ENCODE measurements around the gene LRRK1. TPM values are rescaled to one million over a fixed set of nuclear protein-coding genes. Genes with fewer than 3 reads are reported as not detected.

The LRRK1 gene
- total RNA-seq, 4 donors from 2014 or later = 9.4 to 35.5 (median 16.9) TPM

- no peak for DNase-seq (ENCODE audit: low spot score)
- no peak for TF ChIP-seq CTCF (IDR thresholded peaks at IDR 0.05)
- ATAC-seq (ENCODE audit: low FRiP score) = no peak
Measured at GRCh38 chr15:100966997-100967396, 47.8 kb downstream of the LRRK1 start.

DNA sequence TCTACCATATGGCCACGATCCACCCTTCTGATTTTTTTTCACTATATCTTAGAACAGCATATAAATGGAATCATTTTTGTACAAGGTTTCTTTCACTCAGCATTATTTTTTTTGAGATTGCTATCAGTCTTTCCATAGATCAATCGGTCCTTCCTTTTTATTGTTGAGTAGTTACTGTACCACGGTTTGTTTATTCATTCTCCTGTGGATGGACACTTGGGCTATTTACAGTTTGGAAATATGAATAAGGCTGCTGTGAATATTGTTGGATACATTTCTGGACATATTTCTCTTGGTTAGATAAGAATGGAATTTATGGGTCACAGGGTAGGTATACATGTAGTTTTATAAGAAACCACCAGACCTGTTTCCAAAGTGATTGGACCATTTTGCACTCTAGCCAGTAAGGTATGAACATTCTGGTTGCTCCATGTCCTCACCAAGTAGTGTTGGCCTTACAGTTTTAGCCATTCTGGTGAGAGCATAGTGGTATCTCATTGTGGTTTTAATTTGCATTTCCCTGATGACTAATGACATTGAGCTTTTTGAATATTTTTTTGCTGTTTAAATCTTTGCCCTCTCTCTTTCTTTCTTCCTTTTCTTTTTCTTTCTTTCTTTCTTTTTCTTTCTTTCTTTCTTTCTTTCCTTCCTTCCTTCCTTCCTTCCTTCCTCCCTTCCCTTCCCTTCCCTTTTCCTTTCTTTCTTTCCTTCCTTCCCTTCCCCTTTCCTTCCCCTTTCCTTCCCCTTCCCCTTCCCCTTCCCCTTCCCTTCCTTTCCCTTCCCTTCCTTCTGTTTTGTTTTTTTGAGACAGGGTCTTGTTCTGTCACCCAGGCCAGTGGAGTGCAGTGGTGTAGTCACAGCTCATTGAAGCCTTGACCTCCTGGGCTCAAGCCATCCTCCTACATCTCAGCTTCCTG, 49.2 kb downstream of the LRRK1 start:
- ATAC-seq (ENCODE audit: low FRiP score) = no peak
- no peak for DNase-seq (ENCODE audit: low spot score)
- TF ChIP-seq CTCF (IDR thresholded peaks at IDR 0.05) = no peak

DNA sequence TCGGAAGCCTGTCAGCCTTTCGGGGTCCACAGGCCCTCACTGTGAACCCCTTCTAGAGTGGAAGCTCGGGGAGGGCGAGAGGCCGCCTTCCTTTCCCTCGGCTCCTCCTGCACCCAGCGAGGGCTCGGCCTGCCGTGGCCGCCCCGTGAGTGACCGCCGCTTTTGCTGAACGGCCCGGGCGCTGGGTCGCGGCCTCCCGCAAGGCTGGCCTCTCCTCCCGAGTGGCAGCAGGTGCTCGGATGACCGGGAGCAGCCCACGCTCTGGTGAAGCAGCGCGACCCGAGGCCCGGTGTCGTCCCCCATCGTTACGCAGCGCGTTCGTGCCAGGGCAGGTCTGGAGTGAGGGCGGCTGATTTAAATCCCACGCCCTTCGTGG, 53.8 kb downstream of the LRRK1 start:
- no peak for ATAC-seq (ENCODE audit: low FRiP score)
- no peak for TF ChIP-seq CTCF (IDR thresholded peaks at IDR 0.05)

DNA sequence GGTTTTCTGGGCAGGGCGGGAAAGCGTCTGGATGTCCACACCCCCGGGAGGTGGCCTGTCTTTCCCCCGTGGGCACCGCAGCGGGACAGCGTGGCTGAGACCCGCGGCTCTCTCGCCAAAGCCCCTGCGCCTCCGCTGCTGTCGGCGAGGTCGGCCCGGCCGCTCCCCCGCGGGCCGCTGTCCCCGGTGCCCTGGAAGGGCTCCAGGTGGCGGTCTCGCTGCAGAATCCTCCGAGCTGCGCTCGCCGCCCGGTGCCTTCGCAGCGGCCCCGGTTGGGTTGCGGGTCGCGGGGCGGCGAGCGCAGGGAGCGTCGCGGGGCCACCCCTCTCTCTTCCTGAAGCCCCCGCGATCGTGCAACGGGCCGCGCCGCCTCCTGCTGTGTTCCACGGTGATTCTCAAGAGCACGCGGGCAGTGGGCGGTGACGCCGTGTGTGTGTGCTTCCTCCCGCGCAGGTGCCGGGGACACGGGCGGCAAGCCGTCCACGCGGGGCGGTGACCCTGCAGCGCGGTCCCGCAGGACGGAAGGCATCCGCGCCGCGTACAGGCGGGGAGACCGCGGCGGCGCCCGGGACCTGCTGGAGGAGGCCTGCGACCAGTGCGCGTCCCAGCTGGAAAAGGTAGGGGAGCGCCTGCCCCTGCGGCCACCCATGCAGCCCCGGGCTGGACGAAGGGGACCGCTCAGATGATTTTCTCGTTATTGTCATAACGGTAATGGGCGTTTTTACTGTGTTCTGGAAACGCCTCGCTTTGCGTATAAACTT, 54.4 kb downstream of the LRRK1 start:
- ATAC-seq (ENCODE audit: low FRiP score) (no peak), DNase-seq (ENCODE audit: low spot score) (no peak)
- TF ChIP-seq CTCF (IDR thresholded peaks at IDR 0.05) = no peak

More for the DNA sequence above, 53.8 kb downstream of the LRRK1 start:
- DNase-seq (ENCODE audit: low spot score) = no peak

DNA sequence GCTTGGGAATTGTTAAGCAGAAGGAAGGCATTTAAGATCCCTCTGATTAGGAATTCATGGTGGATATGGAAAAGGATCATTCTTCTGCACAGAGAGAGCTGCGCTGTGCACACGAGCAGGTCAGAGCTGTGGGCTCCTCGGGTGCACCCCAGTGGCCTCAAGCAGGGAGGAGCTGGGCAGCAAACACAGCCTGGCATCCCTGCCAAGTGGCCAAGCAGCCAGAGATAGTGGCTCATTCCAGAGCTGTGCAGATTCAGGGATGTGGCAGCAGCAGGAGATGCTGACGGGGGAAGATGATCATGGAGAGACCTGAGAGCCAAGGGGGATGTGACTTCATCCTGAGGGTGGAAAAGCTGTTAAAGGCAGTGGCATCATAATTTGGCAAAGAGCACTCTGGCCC, 55.9 kb downstream of the LRRK1 start:
- DNase-seq (ENCODE audit: low spot score) = no peak
- ATAC-seq (ENCODE audit: low FRiP score) = no peak
- TF ChIP-seq CTCF (IDR thresholded peaks at IDR 0.05) = no peak

- TF ChIP-seq CTCF (IDR thresholded peaks at IDR 0.05) = no peak
- ATAC-seq (ENCODE audit: low FRiP score) (no peak), DNase-seq (ENCODE audit: low spot score) (no peak)
Measured at GRCh38 chr15:100980410-100981046, 61.4 kb downstream of the LRRK1 start.
